GM19463 (cell line): ENCODE data around the gene FKBP6.
"Not testable (repeated sequence)": the region's sequence is repeated elsewhere in the genome, so short reads cannot be mapped to it uniquely, and the experiment has no call there.

Experiments used
- ATAC-seq: cut with Tn5 transposase; IDR thresholded peaks from one replicate; pipeline ENCODE4 v1.9.1; 2021; ENCODE audit warnings: mild to moderate bottlenecking, moderate library complexity; ENCODE audit not compliant: unreplicated experiment

The FKBP6 gene

DNA sequence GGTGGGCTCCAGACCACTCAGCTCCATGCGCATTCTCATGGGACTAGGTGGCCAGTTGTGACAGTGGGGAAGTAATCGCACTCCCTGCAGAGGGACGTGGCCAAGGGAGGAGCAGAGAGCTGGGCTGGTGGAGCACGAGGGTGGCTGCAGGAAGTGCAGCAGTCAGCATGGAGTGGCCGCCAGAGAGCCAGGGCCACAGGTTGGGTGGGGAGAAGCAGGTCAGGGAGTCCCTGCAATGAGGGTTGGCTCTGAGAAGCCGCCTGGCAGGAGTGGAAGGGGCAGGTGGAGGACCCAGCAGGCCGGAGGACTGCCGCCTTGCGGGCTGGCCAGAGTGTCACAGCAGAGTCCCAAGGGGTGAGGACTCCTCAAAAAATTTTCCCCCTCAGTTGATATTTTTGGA, 26.2 kb downstream of the FKBP6 start:
- no peak for ATAC-seq

DNA sequence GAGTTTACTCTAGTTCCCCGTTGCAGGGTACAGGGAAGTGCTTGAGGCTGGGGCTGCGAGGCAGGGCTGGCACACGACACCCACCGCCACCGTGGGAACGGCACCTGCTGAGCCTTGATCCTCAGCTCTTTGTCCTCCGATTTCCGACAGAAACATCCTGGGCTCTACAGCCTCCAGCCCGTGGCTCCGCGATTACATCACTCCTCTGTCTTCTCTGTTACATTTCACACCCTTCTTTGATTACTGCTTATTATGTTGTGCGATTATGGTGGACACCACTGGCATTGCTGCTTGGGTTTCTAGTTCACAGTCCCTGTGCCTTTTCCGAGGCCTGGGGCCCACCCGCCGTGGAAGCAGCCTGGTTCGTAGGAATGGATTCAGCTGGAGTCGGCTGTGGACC, 26.9 kb downstream of the FKBP6 start:
- no peak for ATAC-seq

DNA sequence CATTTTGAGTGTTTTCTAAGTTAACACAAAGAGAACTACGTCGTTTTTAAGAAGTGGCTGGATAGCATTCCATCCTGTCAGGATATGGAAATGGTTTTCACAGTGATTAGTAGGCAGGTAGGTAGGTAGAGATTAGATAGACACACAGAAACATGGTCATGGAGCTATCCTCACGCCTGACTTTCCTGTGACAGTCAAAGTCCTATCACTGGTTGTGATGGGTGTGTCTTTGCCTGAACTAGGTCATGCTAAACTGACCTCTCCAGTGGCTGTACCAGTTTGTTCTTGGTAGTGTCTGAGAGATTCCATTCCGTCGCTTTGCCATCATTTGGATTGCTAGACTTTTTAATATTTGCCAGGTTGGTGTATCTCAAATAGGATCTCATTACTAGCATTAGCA, 28.2 kb downstream of the FKBP6 start:
- no peak for ATAC-seq

DNA sequence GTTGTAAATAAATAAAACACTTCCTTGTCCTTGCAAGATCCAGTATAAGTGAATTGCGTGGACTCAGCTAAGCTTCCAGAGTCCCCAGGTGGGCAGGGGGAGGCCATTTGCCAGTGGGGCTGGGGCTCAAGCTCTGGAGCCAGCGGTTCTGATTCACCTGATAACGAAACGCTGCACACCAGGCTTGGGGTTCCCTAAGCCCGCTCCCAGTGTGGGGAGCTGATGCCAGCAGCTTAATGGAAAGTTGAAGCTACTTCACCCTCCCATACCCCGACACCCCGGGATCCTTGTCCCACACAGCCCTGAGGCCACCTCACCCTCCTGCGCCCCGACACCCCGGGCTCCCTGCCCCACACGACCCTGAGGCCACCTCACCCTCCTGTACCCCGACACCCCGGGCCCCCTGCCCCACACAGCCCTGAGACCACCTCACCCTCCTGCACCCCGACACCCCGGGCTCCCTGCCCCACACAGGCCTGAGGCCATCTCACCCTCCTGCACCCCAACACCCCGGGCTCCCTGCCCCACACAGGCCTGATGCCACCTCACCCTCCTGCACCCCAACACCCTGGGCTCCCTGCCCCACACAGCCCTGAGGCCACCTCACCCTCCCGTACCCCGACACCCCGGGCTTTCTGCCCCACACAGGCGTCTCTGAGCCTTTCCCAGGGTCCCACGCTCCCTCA, 30.8 kb downstream of the FKBP6 start:
- no peak for ATAC-seq

DNA sequence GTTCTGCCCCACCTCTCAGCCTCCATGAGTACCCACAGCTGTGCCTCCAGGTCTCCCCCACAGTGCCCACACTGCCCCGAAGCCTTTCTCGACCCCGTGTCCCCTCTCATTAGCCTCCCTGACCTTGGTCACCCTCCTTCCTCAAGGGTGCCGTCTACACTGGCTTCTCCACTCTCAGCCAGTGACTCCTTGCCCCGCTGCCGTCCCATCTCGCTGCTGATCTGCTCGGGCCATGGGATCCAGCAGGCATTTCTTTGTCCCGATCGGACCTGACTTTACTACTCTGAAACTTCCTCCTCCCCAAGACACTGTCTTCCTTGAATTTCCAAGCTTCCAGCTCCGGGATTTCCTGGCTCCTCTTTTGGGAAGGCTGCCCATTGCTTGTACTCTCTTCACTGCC, 31.3 kb downstream of the FKBP6 start:
- ATAC-seq = no peak

DNA sequence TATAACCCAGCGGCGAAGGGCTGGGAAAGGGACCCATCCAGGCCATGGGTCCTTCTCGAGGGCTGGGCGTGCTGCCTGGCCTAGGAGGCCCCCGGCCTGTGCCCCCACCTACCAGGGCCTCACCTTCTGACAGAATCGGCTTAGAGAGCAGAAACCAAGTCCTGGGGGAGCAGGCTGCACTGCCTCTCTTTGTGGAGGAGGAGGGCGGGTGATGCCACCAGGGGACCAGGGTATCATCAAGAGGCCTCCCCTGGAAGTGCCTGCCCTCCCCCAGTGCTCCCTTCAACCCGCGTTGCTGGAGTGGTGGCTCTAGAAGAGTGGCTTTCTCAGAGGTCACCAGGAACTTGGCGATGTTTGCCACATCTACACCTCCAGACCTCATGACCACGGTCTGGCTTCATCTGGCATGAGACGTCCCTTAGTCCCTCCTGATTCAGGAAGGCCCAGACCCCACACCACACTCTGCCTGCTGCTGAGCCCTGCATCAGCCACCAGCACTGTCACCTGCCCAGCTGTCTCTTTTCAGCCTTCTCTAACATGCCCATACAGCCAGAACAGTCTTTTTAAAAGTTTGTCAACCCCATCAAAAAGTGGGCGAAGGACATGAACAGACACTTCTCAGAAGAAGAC, 31.9 kb downstream of the FKBP6 start:
- ATAC-seq = no peak

DNA sequence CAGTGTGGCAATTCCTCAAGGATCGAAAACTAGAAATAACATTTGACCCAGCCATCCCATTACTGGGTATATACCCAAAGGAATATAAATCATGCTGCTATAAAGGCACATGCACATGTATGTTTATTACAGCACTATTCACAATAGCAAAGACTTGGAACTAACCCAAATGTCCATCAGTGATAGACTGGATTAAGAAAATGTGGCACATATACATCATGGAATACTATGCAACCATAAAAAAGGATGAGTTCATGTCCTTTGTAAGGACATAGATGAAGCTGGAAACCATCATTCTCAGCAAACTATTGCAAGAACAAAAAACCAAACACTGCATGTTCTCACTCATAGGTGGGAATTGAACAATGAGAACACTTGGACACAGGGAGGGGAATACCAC, 32.6 kb downstream of the FKBP6 start:
- not testable (repeated sequence) for ATAC-seq

DNA sequence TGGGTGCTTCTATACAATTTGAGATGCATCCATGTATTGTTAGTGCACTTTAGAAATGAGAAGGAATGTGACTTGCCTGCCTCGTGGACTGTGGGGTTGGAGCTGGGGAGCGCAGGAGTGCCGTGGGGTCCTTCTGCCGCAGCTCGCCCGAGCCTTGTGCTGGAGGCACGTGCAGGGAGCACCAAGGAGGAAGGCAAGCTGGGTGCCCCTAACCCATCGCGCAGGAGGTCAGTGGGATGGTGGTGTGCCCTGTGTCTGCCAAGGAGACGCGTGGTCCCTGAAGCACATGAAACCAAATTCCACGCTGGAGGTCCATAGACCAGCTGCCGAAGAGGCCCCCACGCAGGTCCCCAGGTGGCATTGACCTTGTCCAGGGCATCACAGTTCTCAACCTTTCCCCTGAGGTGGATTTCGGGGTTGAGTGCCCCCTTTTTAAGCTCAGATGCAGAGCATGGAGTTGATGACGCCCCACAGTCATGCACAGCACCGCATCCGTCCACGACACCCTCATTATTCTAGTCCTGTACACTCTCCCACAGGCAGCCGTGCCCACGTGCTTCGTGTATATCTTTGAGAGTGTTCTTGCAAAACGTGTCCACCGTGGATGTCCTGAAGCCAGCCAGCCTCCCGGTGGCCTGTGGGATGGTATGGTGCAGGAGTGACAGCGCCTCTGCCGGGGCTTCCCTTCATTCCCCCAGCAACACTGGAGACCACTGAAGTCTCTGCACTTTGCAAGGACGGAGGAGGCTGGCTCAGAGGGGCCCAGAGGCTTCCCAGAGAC, 35.5 kb downstream of the FKBP6 start:
- no peak for ATAC-seq

DNA sequence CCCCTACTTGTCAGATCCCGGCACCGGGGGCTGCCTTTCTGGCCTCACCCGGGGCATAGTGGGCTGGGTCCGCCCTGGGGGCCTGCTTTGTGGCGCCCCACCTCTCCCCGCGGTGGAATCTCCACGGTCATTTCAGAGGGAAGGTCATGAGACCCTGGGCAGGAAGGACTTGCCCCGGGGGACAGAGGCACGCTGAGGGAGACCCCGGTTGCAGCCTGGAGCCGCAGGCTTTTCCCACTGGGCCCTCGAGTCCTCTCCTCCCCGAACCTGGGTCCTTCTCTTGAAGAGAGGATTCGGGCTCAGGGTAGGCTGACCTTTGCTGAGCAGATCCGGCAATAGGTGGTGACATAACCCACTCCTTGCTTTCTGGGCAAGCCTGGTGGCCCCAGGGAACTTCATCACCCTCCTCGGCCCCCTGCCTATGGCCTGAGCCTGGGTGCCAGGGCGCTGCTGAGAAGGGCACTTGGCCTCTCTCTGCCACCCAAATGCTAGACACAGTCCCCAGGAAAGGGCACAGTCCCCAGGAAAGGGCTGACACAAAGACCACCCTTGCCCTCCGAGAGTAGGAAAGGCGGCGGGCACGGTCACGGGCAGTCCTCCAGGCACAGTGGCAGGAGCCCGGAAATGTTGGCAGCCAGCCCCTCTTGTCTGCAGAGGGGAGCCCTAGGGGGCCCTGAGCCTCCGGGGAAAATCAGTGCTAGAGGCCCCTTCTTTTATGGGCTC, 36.2 kb downstream of the FKBP6 start:
- ATAC-seq = no peak

DNA sequence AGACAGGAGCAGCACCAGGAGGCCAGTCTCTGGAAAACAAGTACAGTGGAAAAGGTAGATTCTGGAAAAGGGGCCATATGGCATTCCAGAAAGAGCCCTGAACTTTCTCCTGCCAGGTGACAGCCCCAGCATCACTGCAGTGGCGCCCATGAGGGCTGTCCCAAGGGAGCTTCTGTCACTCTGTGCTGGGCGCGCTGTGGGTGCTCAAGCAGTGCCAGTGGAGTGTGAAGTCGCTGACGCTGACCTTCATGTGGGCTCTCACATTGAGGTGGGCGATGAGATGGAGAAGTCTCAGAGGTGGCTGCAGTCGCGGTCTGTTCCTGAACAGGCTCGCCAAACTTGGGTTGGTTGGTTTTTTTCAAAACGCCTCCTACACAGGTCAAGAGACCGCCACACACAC, 38.2 kb downstream of the FKBP6 start:
- ATAC-seq = no peak

DNA sequence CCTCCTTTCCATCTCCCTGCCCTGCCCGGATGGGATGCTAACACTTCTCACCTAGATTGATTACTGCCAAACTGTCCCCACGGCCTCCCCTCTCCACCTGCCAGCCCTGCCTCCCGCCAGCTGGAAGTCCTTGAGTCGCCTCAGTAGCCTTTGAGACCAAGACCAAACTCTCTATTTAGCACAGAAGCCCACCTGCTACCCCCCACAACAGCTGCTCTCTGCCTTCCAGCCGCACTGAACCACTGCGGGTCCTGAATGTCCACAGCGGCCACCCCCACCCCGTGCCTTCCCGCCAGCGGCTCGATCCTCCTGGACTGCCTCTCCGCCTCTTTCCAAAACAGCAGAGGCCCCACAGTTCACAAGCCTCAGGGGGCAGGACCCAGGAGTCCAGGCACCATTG, 39.0 kb downstream of the FKBP6 start:
- no peak for ATAC-seq

DNA sequence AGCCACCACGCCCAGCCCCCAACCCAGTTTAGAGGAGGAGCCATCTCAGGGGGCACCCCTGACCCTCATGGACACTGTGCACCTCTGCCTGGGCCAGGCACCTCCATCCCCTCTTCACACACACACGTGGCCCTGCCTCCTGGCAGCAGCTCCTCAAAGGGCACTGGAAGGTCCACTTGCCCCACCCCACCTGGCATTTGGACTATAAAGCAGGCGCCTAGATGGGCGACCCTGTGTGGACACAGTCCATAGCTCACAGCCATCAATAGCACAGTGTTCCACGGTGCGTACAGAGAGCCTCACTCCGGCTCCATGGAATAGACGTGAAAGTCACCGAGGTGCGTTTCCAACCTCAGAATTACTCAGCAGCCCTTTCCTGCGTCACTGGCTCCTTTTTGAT, 41.0 kb downstream of the FKBP6 start:
- ATAC-seq = no peak

DNA sequence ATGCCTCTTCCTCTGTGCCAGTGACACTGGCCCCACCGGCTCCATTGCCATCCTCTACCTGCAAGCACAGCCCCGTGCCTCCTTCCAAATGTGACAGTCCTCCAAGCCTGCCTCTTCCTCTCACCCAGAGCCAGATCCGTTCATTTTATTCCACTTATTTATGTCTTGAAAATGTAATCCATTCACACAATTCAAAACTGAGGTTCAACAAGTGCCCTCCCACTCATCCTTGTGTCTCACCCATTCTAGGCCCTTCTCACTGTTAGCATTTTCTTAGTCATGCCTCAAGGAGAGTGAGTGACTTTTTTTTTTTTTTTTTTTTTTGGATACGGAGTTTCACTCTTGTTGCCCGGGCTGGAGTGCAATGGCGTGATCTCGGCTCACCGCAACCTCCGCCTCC, 41.7 kb downstream of the FKBP6 start:
- ATAC-seq = no peak

DNA sequence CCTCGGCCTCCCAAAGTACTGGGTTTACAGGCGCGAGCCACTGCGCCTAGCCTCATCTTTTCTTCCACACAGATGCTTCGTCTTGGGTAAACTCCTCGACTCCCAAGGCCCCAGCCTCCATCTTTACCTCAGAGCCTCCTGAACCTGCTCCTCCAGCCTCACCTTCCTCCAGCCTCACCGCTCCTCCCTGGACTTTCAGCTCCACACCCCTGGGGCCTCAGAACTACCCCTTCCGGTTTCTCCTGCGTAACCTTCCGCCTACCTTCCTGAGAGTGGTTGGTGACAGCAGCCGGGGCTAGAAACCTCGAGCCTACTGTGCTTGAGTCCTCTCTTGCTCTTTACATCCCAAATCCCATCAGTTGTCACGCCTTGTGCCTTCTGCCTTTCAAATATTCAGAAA, 45.8 kb downstream of the FKBP6 start:
- no peak for ATAC-seq

DNA sequence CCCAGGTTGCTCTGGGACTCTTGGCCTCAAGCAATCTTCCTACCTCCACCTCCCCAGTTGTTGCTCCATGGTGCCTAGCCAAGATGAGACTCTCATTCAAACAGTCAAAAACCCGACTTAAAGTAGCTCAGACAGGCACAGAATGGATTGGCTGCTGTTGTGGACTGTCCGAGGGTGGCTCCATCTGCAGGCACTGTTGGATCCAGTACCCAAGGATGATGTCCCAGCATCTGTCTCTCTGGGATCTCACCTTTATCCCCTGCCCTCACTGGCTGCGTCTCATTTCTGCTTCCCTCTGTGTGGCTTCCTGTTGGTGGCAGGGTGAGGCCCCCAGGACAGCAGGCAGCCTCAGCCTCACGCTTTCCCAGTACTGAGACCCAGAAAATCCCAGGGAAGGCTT, 48.3 kb downstream of the FKBP6 start:
- ATAC-seq = not testable (repeated sequence)

DNA sequence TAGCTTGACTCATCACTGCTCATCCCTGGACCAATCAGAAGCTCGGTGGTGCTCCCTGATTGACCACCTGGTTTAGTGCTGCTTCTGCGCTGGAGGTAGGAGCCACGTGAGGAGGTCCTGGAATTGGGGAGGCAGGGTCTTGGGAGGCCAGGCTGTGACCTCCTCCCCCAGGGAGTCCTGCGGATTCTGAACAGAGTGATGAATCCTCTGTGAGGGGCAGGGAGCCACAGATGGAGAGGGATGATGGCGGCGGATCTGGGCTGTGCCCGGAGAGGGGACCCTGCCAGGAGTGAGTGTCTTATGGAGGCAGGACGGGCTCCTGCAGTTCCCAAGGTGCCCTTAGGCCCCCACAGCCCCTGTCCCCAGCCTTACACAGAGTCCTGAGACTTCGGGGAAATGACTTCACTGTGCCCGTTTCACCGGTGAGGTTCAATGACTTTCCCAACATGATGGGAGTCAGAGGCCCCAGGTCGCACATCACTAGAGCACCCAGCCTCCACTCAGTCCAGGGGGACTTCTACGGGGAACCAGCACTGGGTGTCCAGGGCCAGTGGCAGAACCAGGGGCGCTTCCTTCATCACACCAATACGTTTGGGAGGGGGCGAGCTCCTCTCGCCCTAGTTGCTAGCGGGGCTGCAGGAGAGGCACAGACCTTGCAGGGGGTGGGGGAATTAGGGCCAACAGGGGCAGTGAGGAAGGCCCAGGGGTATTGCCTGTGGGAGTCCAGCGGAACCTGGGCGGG, 48.9 kb downstream of the FKBP6 start:
- ATAC-seq = no peak

DNA sequence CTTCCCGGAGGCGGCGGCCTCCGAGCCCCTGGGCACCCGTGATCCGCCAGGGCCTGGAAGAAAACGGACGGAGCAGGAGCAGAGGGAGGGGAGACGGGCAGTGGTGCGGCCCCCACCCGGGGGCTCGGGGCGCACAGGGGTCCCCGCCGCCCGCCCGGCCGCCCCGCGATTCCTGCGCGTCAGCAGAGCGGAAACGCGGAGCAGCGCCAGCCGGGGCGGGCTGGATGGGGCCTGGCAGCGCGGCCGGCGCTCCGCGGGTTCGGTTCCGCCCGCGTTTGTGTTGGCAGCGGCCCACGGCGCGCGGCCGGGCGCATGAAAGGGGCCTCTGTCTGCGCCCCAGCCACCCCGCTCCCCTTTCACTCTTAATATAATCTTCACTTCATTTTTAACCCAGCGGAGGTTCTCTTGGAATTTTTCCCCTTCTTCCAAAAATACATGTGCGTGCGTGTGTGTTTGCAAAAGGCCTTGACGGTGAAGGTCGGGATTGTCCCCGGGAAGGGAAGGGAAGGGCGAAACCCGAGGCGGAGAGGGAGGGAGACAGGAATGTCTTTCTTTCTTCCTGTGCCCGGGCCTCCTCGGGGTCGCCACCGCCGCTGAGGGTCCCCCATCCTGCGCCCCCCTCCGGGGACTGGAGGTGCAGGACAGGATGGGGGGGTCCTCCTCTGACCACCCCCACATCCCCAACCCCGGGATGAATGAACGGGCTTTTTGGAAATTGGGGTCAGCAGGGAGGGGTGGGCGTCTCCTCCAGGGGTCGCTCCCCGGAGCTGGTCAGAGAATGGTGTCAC, 49.6 kb downstream of the FKBP6 start:
- ATAC-seq = not testable (repeated sequence)

DNA sequence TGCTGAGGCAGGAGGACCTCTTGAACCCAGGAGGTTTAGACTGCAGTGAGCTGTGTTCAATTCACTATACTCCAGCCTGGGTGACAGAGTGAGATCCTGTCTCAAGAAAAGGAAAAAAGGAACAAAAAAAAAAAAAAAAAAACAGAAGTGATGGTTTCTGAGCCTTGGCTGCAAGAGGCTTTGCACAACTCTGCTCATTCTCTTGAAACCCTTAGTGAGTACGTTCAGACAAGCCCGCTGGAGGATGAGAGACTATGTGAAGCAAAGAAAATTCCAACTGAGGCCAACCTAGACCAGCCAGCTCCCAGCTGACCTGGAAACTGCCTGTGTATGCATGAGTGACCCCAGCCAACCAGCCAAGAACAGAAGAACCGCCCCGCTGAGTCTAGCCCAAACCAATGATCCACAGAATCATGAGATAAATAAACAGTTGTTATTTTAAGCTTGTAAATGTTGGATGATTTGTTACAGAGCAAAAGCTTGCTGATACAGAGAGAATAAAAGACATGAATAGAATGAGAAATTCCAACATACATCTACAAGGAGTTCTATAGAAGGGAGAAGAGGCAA, 55.1 kb downstream of the FKBP6 start:
- no peak for ATAC-seq

DNA sequence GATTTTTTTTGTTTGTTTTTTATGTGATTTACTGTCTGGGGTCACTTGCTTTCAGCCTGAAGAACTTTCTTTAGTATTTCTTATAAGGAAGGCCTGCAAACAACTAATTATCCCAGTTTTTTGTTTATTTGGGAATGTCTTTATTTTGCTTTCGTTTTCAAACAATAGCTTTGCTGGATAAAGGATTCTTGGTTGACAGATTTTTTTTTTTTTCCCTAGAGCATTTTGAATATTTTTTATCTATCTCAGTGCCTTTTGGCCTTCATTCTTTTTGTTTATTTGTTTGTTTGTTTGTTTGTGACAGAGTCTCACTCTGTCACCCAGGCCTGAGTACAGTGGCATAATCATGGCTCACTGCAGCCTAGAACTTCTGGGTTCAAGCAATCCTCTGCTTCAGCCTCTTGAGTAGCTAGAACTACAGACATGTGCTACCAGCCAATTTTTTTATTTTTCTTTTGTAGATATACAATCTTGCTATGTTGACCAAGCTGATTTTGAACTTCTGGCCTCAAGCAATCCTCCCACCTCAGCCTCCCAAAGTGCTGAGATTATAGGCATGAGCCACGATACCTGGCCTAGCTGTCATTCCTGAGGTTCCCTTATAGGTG, 59.4 kb downstream of the FKBP6 start:
- ATAC-seq = no peak
